Liver (tissue), 9 donors: ENCODE measurements around the gene MGAT5. TPM values are rescaled to one million over a fixed set of nuclear protein-coding genes. Genes with fewer than 3 reads are reported as not detected.

Experiments
- DNase-seq: peaks from one replicate; pipeline ENCODE4 v3.0.0-alpha.2; 2017; ENCODE audit warnings: low spot score
- H3K27ac ChIP-seq, 2 donors: one replicate each; pipeline ENCODE4 v1.7.0; 2013; ENCODE audit warnings: inconsistent platforms in 2 of 2, low read length in 2 of 2, control low read depth in 1 of 2, low read depth in 1 of 2, mild to moderate bottlenecking in 1 of 2
- H3K27me3 ChIP-seq, 4 donors: one replicate each; pipeline versions ENCODE4 v1.6.1 to v1.7.0; 2013; ENCODE audit warnings: low read length in 3 of 4, inconsistent platforms in 1 of 4, mild to moderate bottlenecking in 1 of 4, moderate library complexity in 1 of 4; ENCODE audit not compliant: control insufficient read depth in 4 of 4, insufficient read depth in 4 of 4
- H3K36me3 ChIP-seq, 4 donors: one replicate each; pipeline versions ENCODE4 v1.6.1 to v1.7.0; 2013; ENCODE audit warnings: low read length in 3 of 4, mild to moderate bottlenecking in 3 of 4, low read depth in 1 of 4, moderate library complexity in 1 of 4; ENCODE audit not compliant: control insufficient read depth in 4 of 4, insufficient read depth in 3 of 4
- H3K4me1 ChIP-seq, 4 donors: one replicate each; pipeline versions ENCODE4 v1.6.1 to v1.7.0; 2013; ENCODE audit warnings: low read length in 3 of 4, mild to moderate bottlenecking in 3 of 4, moderate library complexity in 1 of 4; ENCODE audit not compliant: control insufficient read depth in 4 of 4, insufficient read depth in 4 of 4
- H3K4me3 ChIP-seq, 3 donors: one replicate each; pipeline versions ENCODE4 v1.6.1 to v1.7.0; 2013; ENCODE audit warnings: low read length in 3 of 3, control low read depth in 1 of 3, low read depth in 1 of 3, mild to moderate bottlenecking in 1 of 3
- H3K9ac ChIP-seq, 2 donors: one replicate each; pipeline ENCODE4 v1.7.0; 2013; ENCODE audit warnings: low read length in 2 of 2, mild to moderate bottlenecking in 2 of 2, moderate library complexity in 2 of 2, control low read depth in 1 of 2, low read depth in 1 of 2
- H3K9me3 ChIP-seq, 4 donors: one replicate each; pipeline versions ENCODE4 v1.6.1 to v1.7.0; 2013; ENCODE audit warnings: low read length in 3 of 4; ENCODE audit not compliant: control insufficient read depth in 4 of 4
- EGR1 ChIP-seq, 2 donors: IDR thresholded peaks; 2 replicates each; pipeline ENCODE4 v1.6.1; 2016 to 2018; ENCODE audit warnings: antibody characterized with exemption in 2 of 2, low read depth in 2 of 2
- FOXA1 ChIP-seq: IDR thresholded peaks from 2 replicates; pipeline ENCODE4 v1.6.1; 2016; ENCODE audit warnings: antibody characterized with exemption
- FOXA2 ChIP-seq: IDR thresholded peaks from 2 replicates; pipeline ENCODE4 v1.6.1; 2016; ENCODE audit warnings: antibody characterized with exemption
- HNF4A ChIP-seq, 2 donors: conservative IDR thresholded peaks; 2 replicates each; pipeline ENCODE4 v1.6.1; 2016; ENCODE audit warnings: antibody characterized with exemption in 2 of 2, mild to moderate bottlenecking in 2 of 2
- JUND ChIP-seq, 2 donors: IDR thresholded peaks; 2 replicates each; pipeline ENCODE4 v1.6.1; 2016; ENCODE audit warnings: antibody characterized with exemption in 2 of 2
- RXRA ChIP-seq, 2 donors: IDR thresholded peaks; 2 replicates each; pipeline ENCODE4 v1.6.1; 2017 to 2018; ENCODE audit warnings: antibody characterized with exemption in 2 of 2, mild to moderate bottlenecking in 1 of 2
- SP1 ChIP-seq: IDR thresholded peaks from 2 replicates; pipeline ENCODE4 v1.6.1; 2018; ENCODE audit warnings: antibody characterized with exemption, mild to moderate bottlenecking
- TAF1 ChIP-seq: conservative IDR thresholded peaks from 2 replicates; pipeline ENCODE4 v1.6.1; 2016; ENCODE audit warnings: antibody characterized with exemption, mild to moderate bottlenecking
- YY1 ChIP-seq: IDR thresholded peaks from 2 replicates; pipeline ENCODE4 v1.6.1; 2016; ENCODE audit warnings: antibody characterized with exemption, mild to moderate bottlenecking
- WGBS: extraction: QIAGEN DNeasy Blood & Tissue Kit; methylation state at CpG from one replicate; pipeline ENCODE4 v1.1.7; 2013; 5-methylcytosine and 5-hydroxymethylcytosine counted together
- polyA plus RNA-seq, 2 donors: library from polyadenylated mRNA; stranded (reverse) in 1 of 2; unstranded in 1 of 2; fragments of 200-250 nt in 1 of 2; fragments of >200 nt in 1 of 2; fragmentation: Nextera tagmentation in 1 of 2; extraction: Ambion mirVana in 1 of 2; gene quantifications; one replicate each; pipeline versions ENCODE4 v1.2.1 to v1.2.3, GENCODE V29; 2013 to 2015
- total RNA-seq, 2 donors: library from RNA; depleted of rRNA; stranded (reverse); fragments of >200 nt; gene quantifications; one replicate each; pipeline ENCODE4 v1.2.3, GENCODE V29; 2014
- TF ChIP-seq, protein P1 (sequence below): IDR thresholded peaks from 2 replicates; pipeline ENCODE4 v1.6.1; 2016; ENCODE audit warnings: antibody characterized with exemption, mild to moderate bottlenecking
- TF ChIP-seq, protein P2 (sequence below): IDR thresholded peaks from 2 replicates; pipeline ENCODE4 v1.6.1; 2016; ENCODE audit warnings: antibody characterized with exemption
- TF ChIP-seq, protein P3 (sequence below): IDR thresholded peaks from 2 replicates; pipeline ENCODE4 v1.6.1; 2016; ENCODE audit warnings: antibody characterized with exemption
- TF ChIP-seq, protein P4 (sequence below): IDR thresholded peaks from 2 replicates; pipeline ENCODE4 v1.6.1; 2016; ENCODE audit warnings: antibody characterized with exemption
- donor health status: healthy.
- donor health status: healthy.
- donor health status: healthy.
- donor health status: healthy.
- donor health status: healthy.

The MGAT5 gene
- total and polyA plus RNA-seq, 4 donors: 1.8 to 12.7 (median 5.6) TPM

DNA sequence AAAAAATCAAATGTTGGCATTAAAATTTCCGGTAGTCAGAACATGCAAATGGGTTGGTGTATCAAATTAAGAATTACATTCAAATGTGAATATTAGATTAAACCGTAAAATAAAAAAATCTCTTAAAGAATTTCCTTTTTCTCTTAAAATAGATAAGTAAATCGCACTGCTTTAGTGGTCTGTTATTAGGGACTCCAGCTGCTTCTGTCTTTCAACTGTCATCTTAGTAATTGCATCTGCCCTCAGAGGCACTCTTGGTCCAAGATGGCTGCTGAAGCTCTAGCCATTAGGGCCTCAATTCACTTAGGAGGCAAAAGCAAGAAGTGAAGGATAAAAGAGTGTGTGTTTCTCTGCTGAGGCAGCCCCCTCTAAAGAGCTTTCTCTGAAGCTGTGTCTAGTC lies 132.4 kb downstream of the MGAT5 start:
- WGBS: 97% methylated on average over 3 of the region's 3 CpGs
- H3K36me3 ChIP-seq: no peaks in the 10 kb centered on the region
- DNase-seq: no peak
- H3K9ac ChIP-seq: no peak overlapping the region
- H3K4me1 ChIP-seq: no peaks in the 10 kb centered on the region
- no peaks in the 10 kb centered on the region for H3K27me3 ChIP-seq
- no peak overlapping the region for H3K27ac ChIP-seq
- TF ChIP-seq FOXA2: no peak
- TF ChIP-seq, protein P1, sequence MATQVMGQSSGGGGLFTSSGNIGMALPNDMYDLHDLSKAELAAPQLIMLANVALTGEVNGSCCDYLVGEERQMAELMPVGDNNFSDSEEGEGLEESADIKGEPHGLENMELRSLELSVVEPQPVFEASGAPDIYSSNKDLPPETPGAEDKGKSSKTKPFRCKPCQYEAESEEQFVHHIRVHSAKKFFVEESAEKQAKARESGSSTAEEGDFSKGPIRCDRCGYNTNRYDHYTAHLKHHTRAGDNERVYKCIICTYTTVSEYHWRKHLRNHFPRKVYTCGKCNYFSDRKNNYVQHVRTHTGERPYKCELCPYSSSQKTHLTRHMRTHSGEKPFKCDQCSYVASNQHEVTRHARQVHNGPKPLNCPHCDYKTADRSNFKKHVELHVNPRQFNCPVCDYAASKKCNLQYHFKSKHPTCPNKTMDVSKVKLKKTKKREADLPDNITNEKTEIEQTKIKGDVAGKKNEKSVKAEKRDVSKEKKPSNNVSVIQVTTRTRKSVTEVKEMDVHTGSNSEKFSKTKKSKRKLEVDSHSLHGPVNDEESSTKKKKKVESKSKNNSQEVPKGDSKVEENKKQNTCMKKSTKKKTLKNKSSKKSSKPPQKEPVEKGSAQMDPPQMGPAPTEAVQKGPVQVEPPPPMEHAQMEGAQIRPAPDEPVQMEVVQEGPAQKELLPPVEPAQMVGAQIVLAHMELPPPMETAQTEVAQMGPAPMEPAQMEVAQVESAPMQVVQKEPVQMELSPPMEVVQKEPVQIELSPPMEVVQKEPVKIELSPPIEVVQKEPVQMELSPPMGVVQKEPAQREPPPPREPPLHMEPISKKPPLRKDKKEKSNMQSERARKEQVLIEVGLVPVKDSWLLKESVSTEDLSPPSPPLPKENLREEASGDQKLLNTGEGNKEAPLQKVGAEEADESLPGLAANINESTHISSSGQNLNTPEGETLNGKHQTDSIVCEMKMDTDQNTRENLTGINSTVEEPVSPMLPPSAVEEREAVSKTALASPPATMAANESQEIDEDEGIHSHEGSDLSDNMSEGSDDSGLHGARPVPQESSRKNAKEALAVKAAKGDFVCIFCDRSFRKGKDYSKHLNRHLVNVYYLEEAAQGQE: no peak
- TF ChIP-seq HNF4A (conservative IDR thresholded peaks at IDR 0.05): no peak
- no peak for TF ChIP-seq YY1
- no peak for TF ChIP-seq RXRA (IDR thresholded peaks at IDR 0.05)
- H3K4me3 ChIP-seq: no peak overlapping the region
- H3K9me3 ChIP-seq: no peaks in the 10 kb centered on the region

DNA sequence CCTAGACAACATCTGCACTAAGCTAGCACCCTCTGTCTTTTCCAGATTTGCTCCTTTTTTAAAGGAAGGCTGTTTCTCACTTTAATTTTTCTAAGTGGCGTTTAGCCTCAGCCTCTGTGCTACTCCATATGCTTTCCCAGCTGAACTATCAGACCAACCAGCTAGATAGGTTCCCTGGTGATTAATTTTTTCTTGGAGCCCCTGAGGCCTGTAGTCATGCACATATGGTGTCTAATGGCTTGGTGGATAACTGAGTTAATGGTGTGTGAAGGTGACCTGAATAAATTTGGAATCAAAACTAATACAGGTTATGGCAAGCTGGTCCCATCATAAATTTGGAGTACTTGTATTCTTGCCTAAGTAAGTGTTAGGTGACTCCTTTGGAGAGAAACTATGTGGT lies 135.5 kb downstream of the MGAT5 start:
- H3K36me3 ChIP-seq: no peaks in the 10 kb centered on the region
- no peaks in the 10 kb centered on the region for H3K4me1 ChIP-seq
- H3K27ac ChIP-seq: no peak overlapping the region
- H3K4me3 ChIP-seq: no peak overlapping the region
- no peaks in the 10 kb centered on the region for H3K27me3 ChIP-seq
- no peaks in the 10 kb centered on the region for H3K9me3 ChIP-seq
- H3K9ac ChIP-seq: no peak overlapping the region
- 100% methylated on average over 1 of the region's 1 CpG for WGBS
- DNase-seq: no peak
- TF ChIP-seq RXRA (IDR thresholded peaks at IDR 0.05) (no peak), EGR1 (IDR thresholded peaks at IDR 0.05; ENCODE audit: low read depth in 2 of 2) (no peak), JUND (IDR thresholded peaks at IDR 0.05) (no peak), FOXA1 (no peak)
- TF ChIP-seq, protein P2, sequence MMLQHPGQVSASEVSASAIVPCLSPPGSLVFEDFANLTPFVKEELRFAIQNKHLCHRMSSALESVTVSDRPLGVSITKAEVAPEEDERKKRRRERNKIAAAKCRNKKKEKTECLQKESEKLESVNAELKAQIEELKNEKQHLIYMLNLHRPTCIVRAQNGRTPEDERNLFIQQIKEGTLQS: no peak
- TF ChIP-seq, protein P3, sequence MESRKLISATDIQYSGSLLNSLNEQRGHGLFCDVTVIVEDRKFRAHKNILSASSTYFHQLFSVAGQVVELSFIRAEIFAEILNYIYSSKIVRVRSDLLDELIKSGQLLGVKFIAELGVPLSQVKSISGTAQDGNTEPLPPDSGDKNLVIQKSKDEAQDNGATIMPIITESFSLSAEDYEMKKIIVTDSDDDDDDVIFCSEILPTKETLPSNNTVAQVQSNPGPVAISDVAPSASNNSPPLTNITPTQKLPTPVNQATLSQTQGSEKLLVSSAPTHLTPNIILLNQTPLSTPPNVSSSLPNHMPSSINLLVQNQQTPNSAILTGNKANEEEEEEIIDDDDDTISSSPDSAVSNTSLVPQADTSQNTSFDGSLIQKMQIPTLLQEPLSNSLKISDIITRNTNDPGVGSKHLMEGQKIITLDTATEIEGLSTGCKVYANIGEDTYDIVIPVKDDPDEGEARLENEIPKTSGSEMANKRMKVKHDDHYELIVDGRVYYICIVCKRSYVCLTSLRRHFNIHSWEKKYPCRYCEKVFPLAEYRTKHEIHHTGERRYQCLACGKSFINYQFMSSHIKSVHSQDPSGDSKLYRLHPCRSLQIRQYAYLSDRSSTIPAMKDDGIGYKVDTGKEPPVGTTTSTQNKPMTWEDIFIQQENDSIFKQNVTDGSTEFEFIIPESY: no peak
- TF ChIP-seq, protein P4, sequence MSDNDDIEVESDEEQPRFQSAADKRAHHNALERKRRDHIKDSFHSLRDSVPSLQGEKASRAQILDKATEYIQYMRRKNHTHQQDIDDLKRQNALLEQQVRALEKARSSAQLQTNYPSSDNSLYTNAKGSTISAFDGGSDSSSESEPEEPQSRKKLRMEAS: no peak

DNA sequence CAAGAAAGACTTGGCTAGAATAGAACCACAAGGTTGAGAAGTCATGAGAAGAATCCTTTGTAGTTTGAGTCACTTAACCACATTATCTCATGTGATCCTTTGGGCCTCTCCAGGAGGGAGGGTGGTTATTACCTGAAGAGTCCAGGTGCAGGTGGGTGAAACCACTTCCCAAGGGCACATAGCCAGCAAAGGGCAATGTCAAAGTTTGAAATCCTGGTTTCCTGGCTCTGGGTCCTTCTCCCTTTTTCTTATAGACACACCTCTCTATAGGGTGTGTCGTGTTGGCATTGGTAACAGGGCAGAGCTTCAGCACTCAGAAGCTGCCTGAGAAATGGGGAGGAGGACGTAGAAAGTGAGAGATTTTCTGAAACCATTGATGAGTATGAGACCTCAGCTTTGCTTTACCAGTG lies 137.9 kb downstream of the MGAT5 start:
- H3K27me3 ChIP-seq: no peaks in the 10 kb centered on the region
- H3K27ac ChIP-seq: no peak overlapping the region
- no peak for DNase-seq
- no peaks in the 10 kb centered on the region for H3K36me3 ChIP-seq
- TF ChIP-seq, protein P1: no peak
- TF ChIP-seq, protein P4: no peak
- TF ChIP-seq HNF4A (conservative IDR thresholded peaks at IDR 0.05): no peak
- no peak for TF ChIP-seq SP1
- no peak for TF ChIP-seq FOXA2
- no peak for TF ChIP-seq RXRA (IDR thresholded peaks at IDR 0.05)
- TF ChIP-seq TAF1: no peak
- TF ChIP-seq, protein P3: no peak
- no peaks in the 10 kb centered on the region for H3K9me3 ChIP-seq
- H3K9ac ChIP-seq: no peak overlapping the region
- peaks cover 0 to 4% (median 2%) of the 10 kb centered on the region in 4 donors for H3K4me1 ChIP-seq
- no peak overlapping the region for H3K4me3 ChIP-seq
- 87% methylated on average over 2 of the region's 2 CpGs for WGBS
